IMR-90 (cell line): Measurements from ENCODE around the gene KRTAP4-1. TPM values are rescaled to one million over a fixed set of nuclear protein-coding genes. Genes with fewer than 3 reads are reported as not detected.

ENCODE experiments used
- ATAC-seq: fragments of 200-7000 bp; cut with Tn5 transposase; 2 replicates; pipeline ENCODE4 v1.9.1; 2020; ENCODE audit warnings: low read depth, mild to moderate bottlenecking, moderate library complexity
- BruUV-seq: library from RNA; stranded (reverse); fragments of 400-500 nt; replicated peaks from 2 replicates; lab custom pipeline; 2021; lab: Mats Ljungman, UMichigan
- CTCF ChIA-PET: fragments of 300-600 bp; formaldehyde crosslinking; extraction: SDS; loops from one replicate; lab custom pipeline; 2021; ENCODE audit warnings: antibody characterized with exemption; lab: Yijun Ruan, JAX
- POLR2A ChIA-PET: fragments of 300-600 bp; sonication (Branson Sonifier 250); formaldehyde crosslinking; loops from one replicate; lab custom pipeline; 2022; ENCODE audit warnings: antibody characterized with exemption; ENCODE audit not compliant: unreplicated experiment; lab: Charles Lee
- DNase-seq: peaks from one replicate; pipeline ENCODE4 v3.0.0; 2013
- H2AFZ ChIP-seq: replicated peaks from 2 replicates; pipeline ENCODE3; 2013; ENCODE audit warnings: low read length, mild to moderate bottlenecking; ENCODE audit not compliant: poor library complexity
- H2AK5ac ChIP-seq: 2 replicates; pipeline ENCODE4 v1.6.1; 2013; ENCODE audit warnings: low read depth, low read length, inconsistent platforms
- H2AK9ac ChIP-seq: replicated peaks from 2 replicates; pipeline ENCODE3; 2013; ENCODE audit warnings: mild to moderate bottlenecking, low read depth, low read length, moderate library complexity; ENCODE audit not compliant: poor library complexity
- H2BK120ac ChIP-seq: 2 replicates; pipeline ENCODE4 v1.6.1; 2013; ENCODE audit warnings: low read depth, low read length, inconsistent platforms
- H2BK15ac ChIP-seq: 3 replicates; pipeline ENCODE4 v1.6.1; 2013; ENCODE audit warnings: low read depth, low read length, inconsistent platforms
- H2BK20ac ChIP-seq: 2 replicates; pipeline ENCODE4 v1.6.1; 2013; ENCODE audit warnings: low read depth, mild to moderate bottlenecking, inconsistent platforms, low read length, moderate library complexity
- H2BK5ac ChIP-seq: 2 replicates; pipeline ENCODE4 v1.6.1; 2013; ENCODE audit warnings: mild to moderate bottlenecking, low read depth, low read length, inconsistent platforms; ENCODE audit not compliant: poor library complexity, severe bottlenecking
- H3K14ac ChIP-seq: replicated peaks from 2 replicates; pipeline ENCODE4 v1.6.1; 2013; ENCODE audit warnings: low read depth, low read length, inconsistent platforms
- H3K18ac ChIP-seq: 2 replicates; pipeline ENCODE4 v1.6.1; 2013; ENCODE audit warnings: low read depth, low read length, control low read depth
- H3K23ac ChIP-seq: 2 replicates; pipeline ENCODE4 v1.6.1; 2013; ENCODE audit warnings: low read depth, low read length, inconsistent platforms
- H3K27ac ChIP-seq: 2 replicates; pipeline ENCODE4 v1.5.1; 2013; ENCODE audit warnings: mild to moderate bottlenecking, control low read depth, low read length; ENCODE audit not compliant: insufficient read depth
- H3K27me3 ChIP-seq: 2 replicates; pipeline ENCODE4 v1.6.1; 2013; ENCODE audit warnings: low read length; ENCODE audit not compliant: control insufficient read depth, insufficient read depth
- H3K36me3 ChIP-seq: 2 replicates; pipeline ENCODE4 v1.6.1; 2013; ENCODE audit warnings: low read length, mixed read lengths; ENCODE audit not compliant: control insufficient read depth, insufficient read depth
- H3K4ac ChIP-seq: 2 replicates; pipeline ENCODE4 v1.6.1; 2013; ENCODE audit warnings: low read depth, low read length, inconsistent platforms
- H3K4me1 ChIP-seq: 2 replicates; pipeline ENCODE4 v1.6.1; 2013; ENCODE audit warnings: low read length, mixed read lengths; ENCODE audit not compliant: control insufficient read depth, insufficient read depth
- H3K4me2 ChIP-seq: 2 replicates; pipeline ENCODE4 v1.6.1; 2013; ENCODE audit warnings: low read depth, mild to moderate bottlenecking, control low read depth, low read length, moderate library complexity
- H3K4me3 ChIP-seq: 2 replicates; pipeline ENCODE4 v1.5.1; 2013; ENCODE audit warnings: low read depth, mild to moderate bottlenecking, control low read depth, low read length, moderate library complexity; ENCODE audit not compliant: insufficient read depth
- H3K56ac ChIP-seq: 2 replicates; pipeline ENCODE4 v1.6.1; 2013; ENCODE audit warnings: low read length, inconsistent platforms; ENCODE audit not compliant: insufficient read depth; ENCODE audit errors: extremely low read depth
- H3K79me1 ChIP-seq, 2 experiments: 2 replicates each; pipeline ENCODE4 v1.6.1; 2013; ENCODE audit warnings: low read length in 2 of 2, inconsistent platforms in 1 of 2, low read depth in 1 of 2
- H3K9ac ChIP-seq: 2 replicates; pipeline ENCODE4 v1.6.1; 2013; ENCODE audit warnings: low read depth, low read length, control low read depth
- H3K9me1 ChIP-seq: 2 replicates; pipeline ENCODE4 v1.6.1; 2013; ENCODE audit warnings: low read length, inconsistent platforms; ENCODE audit not compliant: insufficient read depth
- H3K9me3 ChIP-seq: 2 replicates; pipeline ENCODE4 v1.6.1; 2013; ENCODE audit warnings: low read length; ENCODE audit not compliant: control insufficient read depth, insufficient read depth
- H4K20me1 ChIP-seq: 2 replicates; pipeline ENCODE4 v1.6.1; 2013; ENCODE audit warnings: low read length, inconsistent platforms; ENCODE audit not compliant: insufficient read depth
- H4K5ac ChIP-seq: 2 replicates; pipeline ENCODE4 v1.6.1; 2013; ENCODE audit warnings: mild to moderate bottlenecking, low read depth, low read length, control low read depth
- H4K8ac ChIP-seq, 2 experiments: 2 replicates each; pipeline ENCODE4 v1.6.1; 2013; ENCODE audit warnings: low read depth in 2 of 2, low read length in 2 of 2, control low read depth in 1 of 2, inconsistent platforms in 1 of 2
- H4K91ac ChIP-seq: 2 replicates; pipeline ENCODE4 v1.6.1; 2013; ENCODE audit warnings: low read depth, low read length, inconsistent platforms; ENCODE audit not compliant: insufficient read depth
- BHLHE40 ChIP-seq: fragments of 150-350 bp; IDR thresholded peaks from 2 replicates; pipeline ENCODE4 v1.6.1; 2016; ENCODE audit warnings: mild to moderate bottlenecking, low read depth, low read length
- CEBPB ChIP-seq: IDR thresholded peaks from 2 replicates; pipeline ENCODE4 v1.6.1; 2012; ENCODE audit warnings: low read depth, low read length, improper control_type of control experiment
- CHD1 ChIP-seq: IDR thresholded peaks from 2 replicates; pipeline ENCODE4 v1.6.1; 2012; ENCODE audit warnings: low read depth, low read length, improper control_type of control experiment
- CTCF ChIP-seq: conservative IDR thresholded peaks from 2 replicates; pipeline ENCODE4 v1.5.1; 2012; ENCODE audit warnings: mild to moderate bottlenecking, low read depth, low read length, improper control_type of control experiment
- FOS ChIP-seq: fragments of 150-350 bp; IDR thresholded peaks from 2 replicates; pipeline ENCODE4 v1.6.1; 2016; ENCODE audit warnings: low read depth, low read length
- MAFK ChIP-seq: IDR thresholded peaks from 2 replicates; pipeline ENCODE4 v1.6.1; 2012; ENCODE audit warnings: low read depth, low read length, improper control_type of control experiment
- NFE2L2 ChIP-seq: fragments of 150-350 bp; IDR thresholded peaks from 2 replicates; pipeline ENCODE4 v1.6.1; 2016; ENCODE audit warnings: low read depth, mild to moderate bottlenecking, low read length
- USF2 ChIP-seq: fragments of 150-350 bp; IDR thresholded peaks from 2 replicates; pipeline ENCODE4 v1.6.1; 2017; ENCODE audit warnings: mild to moderate bottlenecking, antibody characterized with exemption, low read length, low read depth
- WGBS, 2 experiments: methylation state at CpG; one replicate each; pipeline versions ENCODE4 v1.1.5 to v1.1.7; 2013; ENCODE audit warnings: missing lambda C conversion rate in 2 of 2; ENCODE audit not compliant: insufficient read length in 1 of 2; ENCODE audit errors: extremely low coverage in 2 of 2; 5-methylcytosine and 5-hydroxymethylcytosine counted together
- dilution Hi-C: fragments of 300-500 bp; cut with HindIII; formaldehyde crosslinking; loops from one replicate; pipeline ENCODE4 v1.14.3; 2018; ENCODE audit warnings: low sequenced_read_pairs; ENCODE audit not compliant: unreplicated experiment
- in situ Hi-C: fragments of 300-500 bp; cut with MboI; formaldehyde crosslinking; loops from 3 replicates; pipeline ENCODE4 v1.14.3; 2019; ENCODE audit warnings: low sequenced_read_pairs, inconsistent platforms, mixed read lengths
- intact Hi-C: fragments of 100-400 bp; cut with micrococcal nuclease; formaldehyde crosslinking; loops from 2 replicates; pipeline ENCODE4 v1.10.0; 2022
- polyA plus RNA-seq, 3 experiments: library from polyadenylated mRNA; depleted of rRNA; stranded (reverse); fragments of >200 nt; gene quantifications; 2 replicates each; pipeline ENCODE4 v1.2.3, GENCODE V29; 2012; ENCODE audit warnings: low replicate concordance in 1 of 3
- total RNA-seq: library from RNA; depleted of rRNA; stranded (reverse); fragments of >200 nt; gene quantifications from 2 replicates; pipeline ENCODE4 v1.2.3, GENCODE V29; 2012

Gene KRTAP4-1
- total and polyA plus RNA-seq, 2 of the 4 experiments (the other 2 are of a cell fraction) = not detected

GRCh38 chr17:41212524-41213169, 27.9 kb upstream of the KRTAP4-1 start (continued):
- no peak for TF ChIP-seq CTCF

- no peak overlapping the region for H4K91ac ChIP-seq
- dilution Hi-C loops = no loop called here
- no peaks in the 10 kb centered on the region for H3K9me3 ChIP-seq
- ATAC-seq = no peak
- peaks cover 4% of the 10 kb centered on the region; the same call in 1 of the 2 replicates for H3K27me3 ChIP-seq
- TF ChIP-seq USF2 (no peak), CHD1 (no peak), BHLHE40 (no peak), FOS (0 out of 2 replicates have a peak, but pooled peaks have one; percentile 19), MAFK (no peak), CEBPB (no peak), NFE2L2 (peak; percentile 67; the same call in 1 of the 2 replicates)
- no peak overlapping the region for H3K9ac ChIP-seq
- no peak overlapping the region for H2AK9ac ChIP-seq
- ChIA-PET CTCF (interaction anchor here (1.2 kb wide), 1 partner anchor 337 kb away, joined by 3 read pairs; no protein-coding TSS in a partner anchor), POLR2A (no interaction called here)
- H2AK5ac ChIP-seq = no peak overlapping the region
- H2BK5ac ChIP-seq = no peak overlapping the region
- in situ Hi-C loops = no loop called here
- no peak overlapping the region for H2AFZ ChIP-seq
- H2BK120ac ChIP-seq = no peak overlapping the region
- H3K4ac ChIP-seq = no peak overlapping the region
- no peak overlapping the region for H4K8ac ChIP-seq
- H3K18ac ChIP-seq = no peak overlapping the region
- no peak overlapping the region for H4K5ac ChIP-seq
- no peak overlapping the region for H2BK20ac ChIP-seq
- H3K36me3 ChIP-seq = no peaks in the 10 kb centered on the region
- H2BK15ac ChIP-seq = no peak overlapping the region
- H3K14ac ChIP-seq = no peak overlapping the region
- H4K20me1 ChIP-seq = no peaks in the 10 kb centered on the region
- no peak overlapping the region for H3K4me3 ChIP-seq
- no peaks in the 10 kb centered on the region for H3K4me1 ChIP-seq
- no peak overlapping the region for H3K4me2 ChIP-seq
- H3K79me1 ChIP-seq = no peaks in the 10 kb centered on the region
- H3K27ac ChIP-seq = no peak overlapping the region
- intact Hi-C loops = no loop called here
- H3K9me1 ChIP-seq = peaks cover 7% of the 10 kb centered on the region; the same call in 1 of the 2 replicates
- DNase-seq = peak; percentile 73
- no peak overlapping the region for H3K56ac ChIP-seq
- H3K23ac ChIP-seq = no peak overlapping the region
- BruUV-seq = no TSS peak
- 11% methylated on average over 1 of the region's 1 CpG; no CpG with 5 or more reads in 1 of the 2 experiments for WGBS, 2 experiments
These were observed 27.2 kb upstream of the KRTAP4-1 start for GRCh38 chr17:41211845-41212466.
